Measurements from ENCODE around the gene ANAPC7. TPM values are rescaled to one million over a fixed set of nuclear protein-coding genes. Genes with fewer than 3 reads are reported as not detected.

Gene ANAPC7, protein sequence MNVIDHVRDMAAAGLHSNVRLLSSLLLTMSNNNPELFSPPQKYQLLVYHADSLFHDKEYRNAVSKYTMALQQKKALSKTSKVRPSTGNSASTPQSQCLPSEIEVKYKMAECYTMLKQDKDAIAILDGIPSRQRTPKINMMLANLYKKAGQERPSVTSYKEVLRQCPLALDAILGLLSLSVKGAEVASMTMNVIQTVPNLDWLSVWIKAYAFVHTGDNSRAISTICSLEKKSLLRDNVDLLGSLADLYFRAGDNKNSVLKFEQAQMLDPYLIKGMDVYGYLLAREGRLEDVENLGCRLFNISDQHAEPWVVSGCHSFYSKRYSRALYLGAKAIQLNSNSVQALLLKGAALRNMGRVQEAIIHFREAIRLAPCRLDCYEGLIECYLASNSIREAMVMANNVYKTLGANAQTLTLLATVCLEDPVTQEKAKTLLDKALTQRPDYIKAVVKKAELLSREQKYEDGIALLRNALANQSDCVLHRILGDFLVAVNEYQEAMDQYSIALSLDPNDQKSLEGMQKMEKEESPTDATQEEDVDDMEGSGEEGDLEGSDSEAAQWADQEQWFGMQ
- 29.8 and 39.6 TPM in 2 replicates for total RNA-seq

DNA sequence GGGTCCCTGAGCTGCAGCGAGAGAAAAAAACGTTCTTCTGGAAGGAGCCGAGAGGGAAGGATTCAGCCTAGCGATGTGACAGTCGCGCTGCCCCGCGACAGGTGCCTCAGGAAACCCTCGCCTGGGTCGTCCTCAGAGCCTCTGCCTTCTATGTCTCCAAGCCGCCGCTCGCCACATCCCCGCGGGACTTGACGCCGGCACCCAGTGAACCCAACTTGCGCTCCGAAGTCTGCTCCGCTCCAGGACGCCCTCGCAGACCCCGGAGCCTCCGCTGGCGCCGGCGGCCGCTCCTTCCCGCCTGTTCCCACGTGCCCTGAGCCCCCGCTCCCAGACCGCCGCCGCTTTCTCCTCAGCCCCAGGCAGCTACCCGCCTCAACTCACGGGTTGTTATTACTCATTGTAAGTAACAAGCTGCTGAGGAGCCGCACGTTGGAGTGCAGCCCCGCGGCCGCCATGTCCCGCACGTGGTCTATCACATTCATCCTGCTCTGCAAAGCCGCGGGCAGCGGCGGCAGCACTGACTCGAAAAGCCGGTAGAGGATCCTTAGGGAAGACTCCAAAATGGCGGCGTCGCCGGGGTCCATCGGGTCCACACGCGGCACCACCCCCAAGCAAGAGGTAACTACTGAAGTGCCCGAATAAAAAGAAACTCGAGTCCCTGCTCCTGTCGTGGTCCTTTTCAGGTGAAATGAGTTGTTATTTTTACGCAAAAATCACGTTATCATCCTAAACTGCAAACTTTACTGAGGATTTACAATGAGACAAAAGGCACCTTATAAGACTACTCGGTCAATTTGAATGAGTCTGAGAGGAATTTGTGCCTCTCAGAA is at the start of gene ANAPC7:
Gene ANAPC7, minus strand, starts transcription at position 563 of the 830 bp plus-strand sequence. Its CDS starts 81 bp downstream, at position 482.

DNA sequence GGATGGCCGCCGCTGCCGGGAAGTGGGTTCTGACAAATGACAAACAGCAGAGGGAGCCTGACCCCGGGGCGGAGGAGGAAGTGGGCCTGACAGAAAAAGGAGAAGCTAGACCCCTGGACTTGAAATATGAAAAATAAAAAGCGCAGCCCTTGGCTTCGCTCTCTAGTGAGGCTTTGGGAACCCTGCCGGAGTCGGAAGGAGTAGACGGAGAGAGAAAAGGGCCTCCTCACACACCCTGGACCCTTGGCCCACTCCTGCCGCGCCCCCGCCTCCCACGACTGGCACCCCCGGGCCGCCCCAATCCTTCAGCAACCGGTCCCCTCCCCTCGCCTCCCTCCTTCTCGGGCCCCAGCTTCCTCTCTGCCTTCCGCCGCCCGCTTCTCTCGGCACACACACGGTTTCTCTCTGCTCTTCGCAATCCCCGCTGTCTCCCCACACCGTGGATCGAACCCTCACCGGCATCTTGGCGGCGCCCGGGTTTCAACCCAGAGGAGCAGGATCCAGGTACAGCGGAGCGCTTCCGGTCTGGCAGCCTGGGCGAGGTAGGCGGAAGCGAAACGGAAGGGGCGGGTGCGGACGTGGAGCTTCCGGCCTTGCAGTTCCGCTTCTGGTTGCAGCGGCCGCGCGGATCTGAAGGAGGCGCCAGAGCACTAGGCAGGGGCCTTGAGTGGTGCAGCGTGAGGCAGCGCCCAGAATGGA is 46.4 kb upstream of the ANAPC7 start, which contains the start of gene ARPC3:
Gene ARPC3, minus strand, starts transcription at position 539 of the 699 bp plus-strand sequence. Its CDS starts 77 bp downstream, at position 462.

Other genes with a start within 250 kb of the ANAPC7 start
- gene ATP2A2, start 122.5 kb downstream of the ANAPC7 start, total RNA-seq: 114 and 123 TPM in 2 replicates
- 306 and 650 TPM in 2 replicates for gene ARPC3, start 46.6 kb upstream of the ANAPC7 start, total RNA-seq
- gene GPN3, start 64.5 kb upstream of the ANAPC7 start, total RNA-seq: 7.2 and 16.0 TPM in 2 replicates
- gene FAM216A, start 65.1 kb upstream of the ANAPC7 start, total RNA-seq: 9.0 and 21.2 TPM in 2 replicates
- 64.5 and 103 TPM in 2 replicates for gene VPS29, start 98.4 kb upstream of the ANAPC7 start, total RNA-seq
- 0.16 and 0.25 TPM in 2 replicates for gene RAD9B, start 98.6 kb upstream of the ANAPC7 start, total RNA-seq
- 7.2 and 9.6 TPM in 2 replicates for gene PPTC7, start 179.6 kb upstream of the ANAPC7 start, total RNA-seq
- gene TCTN1, start 210.4 kb upstream of the ANAPC7 start, total RNA-seq: 23.0 and 41.2 TPM in 2 replicates